Neural progenitor cell (in vitro differentiated cells): ENCODE data around the gene NSUN4. TPM values are rescaled to one million over a fixed set of nuclear protein-coding genes. Genes with fewer than 3 reads are reported as not detected.

Experiments
- DNase-seq: peaks from one replicate; pipeline ENCODE4 v3.0.0-alpha.2; 2016; ENCODE audit warnings: low spot score
- H2AFZ ChIP-seq: fragments of 200-600 bp; sonication (generic); replicated peaks from 2 replicates; pipeline ENCODE4 v1.6.1; 2016; ENCODE audit warnings: antibody characterized with exemption
- H3F3A ChIP-seq: fragments of 200-600 bp; sonication (generic); 2 replicates; pipeline ENCODE4 v1.6.1; 2016; ENCODE audit warnings: antibody characterized with exemption, low read depth
- H3K27ac ChIP-seq: fragments of 200-600 bp; sonication (generic); 2 replicates; pipeline ENCODE4 v1.5.1; 2016; ENCODE audit warnings: mild to moderate bottlenecking
- H3K27me3 ChIP-seq: fragments of 200-600 bp; sonication (generic); 2 replicates; pipeline ENCODE4 v1.6.1; 2016; ENCODE audit warnings: mild to moderate bottlenecking, moderate library complexity
- H3K36me3 ChIP-seq: fragments of 200-600 bp; sonication (generic); 2 replicates; pipeline ENCODE4 v1.5.1; 2016
- H3K4me1 ChIP-seq: fragments of 200-600 bp; sonication (generic); 2 replicates; pipeline ENCODE4 v1.6.1; 2016; ENCODE audit warnings: mixed run types
- H3K4me2 ChIP-seq: fragments of 200-600 bp; sonication (generic); 2 replicates; pipeline ENCODE4 v1.6.1; 2016
- H3K4me3 ChIP-seq: fragments of 200-600 bp; sonication (generic); 2 replicates; pipeline ENCODE4 v1.5.1; 2016
- H3K79me2 ChIP-seq: fragments of 200-600 bp; sonication (generic); 2 replicates; pipeline ENCODE4 v1.6.1; 2016; ENCODE audit warnings: low read depth
- H3K9ac ChIP-seq: fragments of 200-600 bp; sonication (generic); 2 replicates; pipeline ENCODE4 v1.6.1; 2016
- H3K9me3 ChIP-seq: fragments of 200-600 bp; sonication (generic); 2 replicates; pipeline ENCODE4 v1.5.1; 2016; ENCODE audit warnings: low read depth
- H4K20me1 ChIP-seq: fragments of 200-600 bp; sonication (generic); 2 replicates; pipeline ENCODE4 v1.6.1; 2016; ENCODE audit warnings: low read depth
- H3K27ac Mint-ChIP-seq: 3 replicates; pipeline ENCODE4 v1.8.0; 2021; ENCODE audit warnings: mixed read lengths
- H3K27me3 Mint-ChIP-seq: 2 replicates; pipeline ENCODE4 v1.8.0; 2022; ENCODE audit warnings: low read depth, mild to moderate bottlenecking, inconsistent platforms, moderate library complexity, mixed read lengths; ENCODE audit not compliant: insufficient read depth
- H3K36me3 Mint-ChIP-seq: 3 replicates; pipeline ENCODE4 v1.8.0; 2021; ENCODE audit warnings: mixed read lengths
- H3K4me1 Mint-ChIP-seq: 3 replicates; pipeline ENCODE4 v1.8.0; 2021; ENCODE audit warnings: mixed read lengths
- H3K4me3 Mint-ChIP-seq: 3 replicates; pipeline ENCODE4 v1.8.0; 2021; ENCODE audit warnings: mild to moderate bottlenecking, moderate library complexity, mixed read lengths
- H3K9me3 Mint-ChIP-seq: 3 replicates; pipeline ENCODE4 v1.8.0; 2020; ENCODE audit warnings: mixed read lengths
- EZH2 ChIP-seq: fragments of 200-600 bp; sonication (generic); IDR thresholded peaks from 2 replicates; pipeline ENCODE4 v1.6.1; 2017; ENCODE audit warnings: antibody characterized with exemption, mild to moderate bottlenecking, moderate library complexity
- EZH2phosphoT487 ChIP-seq: fragments of 200-600 bp; sonication (generic); IDR thresholded peaks from 2 replicates; pipeline ENCODE4 v1.6.1; 2017; ENCODE audit warnings: antibody characterized with exemption
- total RNA-seq: library from RNA; depleted of rRNA; stranded (reverse); fragments of >200 nt; gene quantifications from 2 replicates; pipeline ENCODE4 v1.2.3, GENCODE V29; 2015; ENCODE audit warnings: low replicate concordance
- TF ChIP-seq, protein P1 (sequence below): fragments of 200-600 bp; sonication (generic); IDR thresholded peaks from 2 replicates; pipeline ENCODE4 v1.5.1; 2017; ENCODE audit warnings: antibody characterized with exemption, mild to moderate bottlenecking

The NSUN4 gene
- total RNA-seq, 1 donor from 2014 or later: 12.4 TPM

- H3K27ac Mint-ChIP-seq: peak overlapping the region; percentile 87
- H3K27me3 ChIP-seq: no peaks in the 10 kb centered on the region
- peak overlapping the region; percentile 100 for H3K4me3 Mint-ChIP-seq
- TF ChIP-seq, protein P1, sequence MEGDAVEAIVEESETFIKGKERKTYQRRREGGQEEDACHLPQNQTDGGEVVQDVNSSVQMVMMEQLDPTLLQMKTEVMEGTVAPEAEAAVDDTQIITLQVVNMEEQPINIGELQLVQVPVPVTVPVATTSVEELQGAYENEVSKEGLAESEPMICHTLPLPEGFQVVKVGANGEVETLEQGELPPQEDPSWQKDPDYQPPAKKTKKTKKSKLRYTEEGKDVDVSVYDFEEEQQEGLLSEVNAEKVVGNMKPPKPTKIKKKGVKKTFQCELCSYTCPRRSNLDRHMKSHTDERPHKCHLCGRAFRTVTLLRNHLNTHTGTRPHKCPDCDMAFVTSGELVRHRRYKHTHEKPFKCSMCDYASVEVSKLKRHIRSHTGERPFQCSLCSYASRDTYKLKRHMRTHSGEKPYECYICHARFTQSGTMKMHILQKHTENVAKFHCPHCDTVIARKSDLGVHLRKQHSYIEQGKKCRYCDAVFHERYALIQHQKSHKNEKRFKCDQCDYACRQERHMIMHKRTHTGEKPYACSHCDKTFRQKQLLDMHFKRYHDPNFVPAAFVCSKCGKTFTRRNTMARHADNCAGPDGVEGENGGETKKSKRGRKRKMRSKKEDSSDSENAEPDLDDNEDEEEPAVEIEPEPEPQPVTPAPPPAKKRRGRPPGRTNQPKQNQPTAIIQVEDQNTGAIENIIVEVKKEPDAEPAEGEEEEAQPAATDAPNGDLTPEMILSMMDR: no peak
- TF ChIP-seq EZH2phosphoT487 (no peak), EZH2 (no peak)
- H3K27ac ChIP-seq: peak overlapping the region; percentile 11
- H2AFZ ChIP-seq: peak overlapping the region; percentile 75
- peaks cover 2% of the 10 kb centered on the region for H3K9me3 Mint-ChIP-seq
- H3K4me2 ChIP-seq: peak overlapping the region; percentile 80
- no peaks in the 10 kb centered on the region for H3K9me3 ChIP-seq
- H3K4me3 ChIP-seq: peak overlapping the region; percentile 67
- peaks cover 29% of the 10 kb centered on the region for H3K4me1 Mint-ChIP-seq
- no peaks in the 10 kb centered on the region for H3K79me2 ChIP-seq
- DNase-seq: peak; percentile 10
- peaks cover 8% of the 10 kb centered on the region for H3K27me3 Mint-ChIP-seq
- no peaks in the 10 kb centered on the region for H3K4me1 ChIP-seq
- H3K36me3 ChIP-seq: no peaks in the 10 kb centered on the region
- H3F3A ChIP-seq: peaks cover 33% of the 10 kb centered on the region
- H3K9ac ChIP-seq: no peak overlapping the region
- H3K36me3 Mint-ChIP-seq: peaks cover 9% of the 10 kb centered on the region
- H4K20me1 ChIP-seq: no peaks in the 10 kb centered on the region
Observed at GRCh38 chr1:46341222-46342083, 846 bp downstream of the NSUN4 start.

GRCh38 chr1:46342084-46342656 is 1.6 kb downstream of the NSUN4 start:
- Histone ChIP-seq H3K4me3 (no peak overlapping the region), H3K4me1 (no peaks in the 10 kb centered on the region), H3K36me3 (no peaks in the 10 kb centered on the region), H3K9ac (no peak overlapping the region), H3K27me3 (no peaks in the 10 kb centered on the region), H3K9me3 (no peaks in the 10 kb centered on the region), H3F3A (peaks cover 33% of the 10 kb centered on the region), H4K20me1 (no peaks in the 10 kb centered on the region), H3K27ac (no peak overlapping the region), H3K79me2 (no peaks in the 10 kb centered on the region), H3K4me2 (peak overlapping the region; percentile 80), H2AFZ (no peak overlapping the region)
- Mint-ChIP-seq H3K9me3 (peaks cover 2% of the 10 kb centered on the region), H3K4me3 (peak overlapping the region; percentile 100), H3K27ac (peak overlapping the region; percentile 87), H3K4me1 (peaks cover 29% of the 10 kb centered on the region), H3K36me3 (peaks cover 11% of the 10 kb centered on the region), H3K27me3 (peaks cover 8% of the 10 kb centered on the region)
- TF ChIP-seq EZH2phosphoT487 (no peak), EZH2 (no peak)
- TF ChIP-seq, protein P1: peak; percentile 36
- peak; percentile 15 for DNase-seq

DNA sequence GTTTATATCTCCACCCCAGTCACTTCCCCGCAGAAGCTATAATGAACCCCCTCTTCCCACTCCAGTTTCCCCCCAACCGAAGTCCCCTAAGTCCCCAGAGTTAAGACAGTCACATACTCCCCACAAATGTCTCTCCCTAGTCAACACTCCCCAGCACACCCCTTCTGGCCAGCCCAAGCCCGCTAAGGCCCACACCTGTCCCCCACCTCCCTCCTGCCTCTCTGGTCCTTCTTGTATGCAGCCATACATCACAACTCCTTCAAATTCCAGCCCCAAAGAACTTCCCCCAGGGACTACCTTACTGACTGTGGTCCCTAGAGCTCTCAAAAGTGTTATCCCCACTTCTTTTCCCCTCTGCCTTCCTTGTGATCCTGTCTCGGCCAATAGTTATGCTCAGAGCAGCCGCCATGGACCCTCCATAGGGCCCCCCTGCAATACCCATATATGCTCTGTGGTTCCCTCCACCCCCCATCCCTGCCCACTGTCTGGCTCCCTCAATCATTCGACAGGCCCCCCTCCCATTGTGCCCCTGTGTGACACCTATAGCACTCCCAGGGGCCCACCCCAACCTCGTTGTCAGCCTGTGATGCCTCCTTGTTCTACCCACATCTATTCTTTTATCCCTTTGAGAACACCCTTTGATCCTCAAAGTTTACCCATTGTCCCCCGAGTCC is 2.2 kb downstream of the NSUN4 start:
- TF ChIP-seq, protein P1: no peak
- TF ChIP-seq EZH2: no peak
- H3K27me3 Mint-ChIP-seq: peaks cover 8% of the 10 kb centered on the region
- no peaks in the 10 kb centered on the region for H3K27me3 ChIP-seq
- H3F3A ChIP-seq: peaks cover 38% of the 10 kb centered on the region
- H3K9ac ChIP-seq: no peak overlapping the region
- no peak overlapping the region for H3K27ac Mint-ChIP-seq
- no peak overlapping the region for H2AFZ ChIP-seq
- H3K79me2 ChIP-seq: no peaks in the 10 kb centered on the region
- peaks cover 5% of the 10 kb centered on the region for H3K36me3 ChIP-seq
- peaks cover 2% of the 10 kb centered on the region for H3K9me3 Mint-ChIP-seq
- H3K9me3 ChIP-seq: no peaks in the 10 kb centered on the region
- H3K4me3 Mint-ChIP-seq: peak overlapping the region; percentile 100
- peaks cover 29% of the 10 kb centered on the region for H3K4me1 Mint-ChIP-seq
- peaks cover 15% of the 10 kb centered on the region for H3K36me3 Mint-ChIP-seq
- no peaks in the 10 kb centered on the region for H3K4me1 ChIP-seq
- H3K4me3 ChIP-seq: no peak overlapping the region
- H3K4me2 ChIP-seq: no peak overlapping the region
- H4K20me1 ChIP-seq: no peaks in the 10 kb centered on the region
- H3K27ac ChIP-seq: no peak overlapping the region
- DNase-seq: no peak
